NCI-H524 treated with DMSO at 0.1 percent for 48 hours (cell line): Measurements from ENCODE around the gene ABCC8.

ENCODE experiments used
- DNase-seq: peaks from one replicate; lab custom pipeline; 2025; lab: John Stamatoyannopoulos, UW

ABCC8 gene

GRCh38 chr11:17386331-17387084 is 90.1 kb downstream of the ABCC8 start:
- DNase-seq, result no peak

GRCh38 chr11:17385926-17386325 is 90.7 kb downstream of the ABCC8 start:
- DNase-seq, result no peak

GRCh38 chr11:17385492-17385891 is 91.2 kb downstream of the ABCC8 start:
- DNase-seq, result no peak

- DNase-seq, result no peak
Measured at GRCh38 chr11:17384002-17384511, 92.6 kb downstream of the ABCC8 start.

- DNase-seq, result no peak
Measured at GRCh38 chr11:17383461-17383860, 93.2 kb downstream of the ABCC8 start.

- no peak for DNase-seq
Measured at GRCh38 chr11:17382046-17382728, 94.5 kb downstream of the ABCC8 start.

GRCh38 chr11:17381156-17381555 is 95.5 kb downstream of the ABCC8 start:
- no peak for DNase-seq

- DNase-seq, result no peak
Measured at GRCh38 chr11:17379383-17380180, 97.1 kb downstream of the ABCC8 start.

GRCh38 chr11:17378655-17379054 is 98.0 kb downstream of the ABCC8 start:
- no peak for DNase-seq

GRCh38 chr11:17376493-17376892 is 100.2 kb downstream of the ABCC8 start:
- DNase-seq, result no peak

- DNase-seq, result no peak
Measured at GRCh38 chr11:17375547-17375946, 101.1 kb downstream of the ABCC8 start.

- DNase-seq, result no peak
Measured at GRCh38 chr11:17371614-17372013, 105.0 kb downstream of the ABCC8 start.

GRCh38 chr11:17369684-17370243 is 106.9 kb downstream of the ABCC8 start:
- DNase-seq, result no peak

- no peak for DNase-seq
Measured at GRCh38 chr11:17369094-17369493, 107.6 kb downstream of the ABCC8 start.

- DNase-seq, result no peak
Measured at GRCh38 chr11:17368551-17368950, 108.1 kb downstream of the ABCC8 start.

- no peak for DNase-seq
Measured at GRCh38 chr11:17366495-17366894, 110.2 kb downstream of the ABCC8 start.

- no peak for DNase-seq
Measured at GRCh38 chr11:17354601-17354991, 122.0 kb downstream of the ABCC8 start.

- DNase-seq, result no peak
Measured at GRCh38 chr11:17353821-17354600, 122.6 kb downstream of the ABCC8 start.

- DNase-seq, result peak; percentile 40
Measured at GRCh38 chr11:17352950-17353820, 123.5 kb downstream of the ABCC8 start.

GRCh38 chr11:17351510-17352176 is 125.0 kb downstream of the ABCC8 start, which contains the start of gene NCR3LG1:
Gene NCR3LG1 (plus strand): TSS chr11:17351800. CDS start chr11:17351970, 170 bp downstream.
- no peak for DNase-seq
